MG63 (cell line): ENCODE measurements around the gene KIAA0825. TPM values are rescaled to one million over a fixed set of nuclear protein-coding genes. Genes with fewer than 3 reads are reported as not detected.

Source experiments
- DNase-seq: peaks from one replicate; pipeline ENCODE4 v3.0.0-alpha.2; 2020
- H3K27me3 ChIP-seq: fragments of 250-450 bp; sonication (Bioruptor Pico); 2 replicates; pipeline ENCODE4 v1.5.1; 2020; ENCODE audit warnings: mild to moderate bottlenecking, moderate library complexity
- H3K36me3 ChIP-seq: fragments of 250-450 bp; sonication (Bioruptor Pico); 2 replicates; pipeline ENCODE4 v1.5.1; 2020; ENCODE audit warnings: mild to moderate bottlenecking, moderate library complexity
- H3K4me3 ChIP-seq: fragments of 250-450 bp; sonication (Bioruptor Pico); 2 replicates; pipeline ENCODE4 v1.5.1; 2020; ENCODE audit warnings: mild to moderate bottlenecking, moderate library complexity
- H3K9me3 ChIP-seq: fragments of 250-450 bp; sonication (Bioruptor Pico); 2 replicates; pipeline ENCODE4 v1.5.1; 2020; ENCODE audit warnings: mild to moderate bottlenecking, moderate library complexity
- total RNA-seq: library from RNA; depleted of rRNA; stranded (reverse); fragments of >200 nt; shearing (Covaris generic); gene quantifications from 2 replicates; pipeline ENCODE4 v1.2.3, GENCODE V29; 2014; ENCODE audit warnings: low replicate concordance; rRNA removed

KIAA0825 gene
- total RNA-seq, 1 experiment from 2014 or later, result 0.92 TPM

DNA sequence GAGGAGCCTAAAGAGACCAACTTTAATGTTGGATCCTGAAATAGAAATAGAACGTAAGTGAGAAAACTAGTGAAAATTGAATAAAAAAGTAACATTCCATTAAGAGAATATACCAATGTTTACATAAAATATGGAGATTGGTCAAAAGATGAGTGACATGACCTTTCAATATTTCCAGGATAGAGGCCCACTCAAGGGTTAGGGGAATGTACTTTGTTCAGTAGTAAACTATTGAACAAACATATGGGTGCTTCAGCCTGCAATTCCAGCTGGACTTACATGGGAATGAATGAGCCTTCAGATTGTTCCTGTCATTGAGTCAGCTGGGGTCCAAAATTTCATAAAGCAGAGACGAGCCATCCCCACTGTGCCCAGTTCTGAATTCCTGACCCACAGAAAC is 505.3 kb downstream of the KIAA0825 start:
- Histone ChIP-seq H3K9me3 (peaks cover 16% of the 10 kb centered on the region), H3K36me3 (no peaks in the 10 kb centered on the region), H3K27me3 (no peaks in the 10 kb centered on the region), H3K4me3 (no peak overlapping the region)
- no peak for DNase-seq

DNA sequence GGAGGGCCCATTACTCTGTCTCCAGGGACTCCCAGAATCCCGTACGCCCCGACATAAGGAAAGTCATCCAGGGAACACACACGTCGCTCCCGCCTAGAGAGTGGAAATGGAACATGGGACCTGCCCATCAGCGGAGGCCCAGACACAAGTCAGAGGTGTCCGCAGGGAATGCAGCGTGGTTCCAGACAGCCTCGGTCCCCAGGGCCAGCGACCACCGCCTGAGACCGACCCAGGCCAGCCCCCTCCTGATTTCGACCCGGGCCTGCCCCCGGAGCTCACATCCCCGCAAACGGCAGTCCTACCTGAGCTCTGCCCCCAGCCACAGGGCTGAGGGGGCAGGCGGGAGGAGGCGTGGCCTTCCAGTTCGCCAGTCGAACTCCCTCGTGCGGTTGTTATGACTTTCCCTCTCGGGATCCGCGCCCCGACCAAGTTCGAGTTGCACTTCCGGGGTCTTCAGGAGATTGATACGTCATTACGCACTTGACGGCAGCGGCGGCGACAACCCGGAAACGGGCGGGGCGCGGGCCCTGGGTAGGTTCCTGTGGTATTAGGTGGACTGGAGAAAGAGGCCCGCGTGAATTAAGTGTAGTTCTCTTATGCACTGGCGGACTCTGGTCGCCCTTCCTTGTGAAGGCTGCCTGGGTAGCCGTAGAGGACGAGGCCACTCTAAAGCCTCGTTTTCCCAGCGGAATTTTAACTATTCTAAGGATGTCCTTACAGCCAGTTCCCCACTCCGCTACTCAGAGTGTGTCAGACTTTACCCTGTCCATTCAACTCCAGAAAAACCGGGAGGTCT is 507.0 kb downstream of the KIAA0825 start:
- H3K36me3 ChIP-seq, result no peaks in the 10 kb centered on the region
- peak overlapping the region; percentile 93 for H3K4me3 ChIP-seq
- no peaks in the 10 kb centered on the region for H3K27me3 ChIP-seq
- peaks cover 6% of the 10 kb centered on the region for H3K9me3 ChIP-seq
- peak; percentile 99 for DNase-seq

DNA sequence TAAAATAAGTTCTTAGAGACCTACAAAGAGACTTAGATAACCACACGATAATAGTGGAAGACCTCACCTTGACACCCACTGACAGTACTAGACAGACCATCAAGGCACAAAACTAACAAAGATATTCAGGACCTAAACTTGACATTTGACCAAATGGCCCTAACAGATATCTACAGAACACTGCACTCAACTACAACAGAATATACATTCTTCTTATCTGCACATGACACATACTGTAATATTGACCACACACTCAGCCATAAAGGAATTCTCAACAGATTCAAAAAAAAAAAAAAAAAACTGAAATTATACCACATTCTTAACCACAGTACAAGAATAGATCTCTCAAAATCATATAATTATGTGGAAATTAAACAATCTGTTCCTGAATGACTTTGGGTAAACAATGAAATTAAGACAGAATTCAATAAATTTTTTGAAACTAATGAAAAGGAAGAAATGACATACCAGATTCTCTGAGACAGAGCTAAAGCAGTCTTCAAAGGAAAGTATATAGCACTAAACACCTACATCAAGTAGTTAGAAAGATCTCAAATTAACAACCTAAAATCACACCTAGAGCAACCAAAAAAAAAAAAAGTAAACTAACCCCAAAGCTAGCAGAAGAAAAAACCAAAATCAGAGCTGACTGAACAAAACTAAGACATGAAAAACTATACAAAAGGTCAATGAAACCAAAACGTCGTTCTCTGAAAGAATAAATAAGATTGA is 514.7 kb downstream of the KIAA0825 start:
- no peak for DNase-seq
- H3K4me3 ChIP-seq, result no peak overlapping the region
- H3K36me3 ChIP-seq, result peaks cover 2% of the 10 kb centered on the region
- no peaks in the 10 kb centered on the region for H3K27me3 ChIP-seq
- peaks cover 21% of the 10 kb centered on the region for H3K9me3 ChIP-seq

Other genes starting within 250 kb of the KIAA0825 start
- 8.6 and 16.1 TPM in 2 replicates for gene SLF1, start 65 bp upstream of the KIAA0825 start, total RNA-seq